Activated CD4-positive, alpha-beta T cell treated with anti-CD3 and anti-CD28 coated beads for 1 hour (primary cell): Measurements from ENCODE around the gene GLRX3.
"Not testable (repeated sequence)": the region's sequence is repeated elsewhere in the genome, so short reads cannot be mapped to it uniquely, and the experiment has no call there.

Experiments used
- DNase-seq: peaks from one replicate; pipeline ENCODE4 v3.0.0-alpha.2; 2020

The GLRX3 gene

DNA sequence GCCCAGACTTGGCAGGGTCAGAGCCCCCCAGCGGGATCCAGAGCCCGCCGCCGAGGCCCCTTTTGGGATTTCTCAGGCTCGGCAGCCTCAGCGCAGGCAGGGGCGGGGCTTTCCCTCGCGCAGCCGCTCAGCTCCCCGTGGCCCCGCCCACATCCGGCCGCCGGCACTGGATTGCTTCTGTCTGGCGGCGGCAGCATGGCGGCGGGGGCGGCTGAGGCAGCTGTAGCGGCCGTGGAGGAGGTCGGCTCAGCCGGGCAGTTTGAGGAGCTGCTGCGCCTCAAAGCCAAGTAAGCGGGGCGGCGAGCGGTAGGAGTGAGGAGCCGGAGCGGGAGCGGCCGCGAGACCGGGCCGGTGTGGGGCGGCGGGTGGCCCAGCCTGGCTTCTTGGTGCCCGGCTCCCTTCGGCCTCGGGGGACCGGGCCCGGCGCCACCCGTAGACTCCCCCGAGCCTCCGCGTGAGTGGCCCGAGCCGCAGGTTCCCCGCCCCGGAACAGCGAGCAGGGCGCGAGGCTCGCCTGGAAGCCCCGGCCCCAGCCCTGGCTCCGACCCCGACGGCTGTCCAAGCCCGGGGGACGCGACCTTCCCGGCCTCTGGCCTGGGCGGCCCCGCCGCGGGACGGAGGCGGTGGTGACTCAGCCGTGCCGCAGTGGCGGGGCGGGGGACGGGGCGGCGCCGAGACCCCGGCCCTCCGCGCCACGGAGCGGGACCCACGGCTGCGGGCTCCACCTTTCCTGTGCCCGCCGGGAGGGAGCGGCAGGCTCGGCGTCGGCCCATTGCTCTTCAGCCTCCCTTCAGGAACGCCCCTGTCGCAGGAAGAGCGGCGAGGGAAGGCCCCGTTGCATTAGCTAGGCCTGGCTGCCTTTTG is at the start of gene GLRX3:
TSS of gene GLRX3 (plus strand) at position 166 of the 864 bp plus-strand sequence. CDS start at position 196, 30 bp downstream.
- DNase-seq = peak; percentile 81

DNA sequence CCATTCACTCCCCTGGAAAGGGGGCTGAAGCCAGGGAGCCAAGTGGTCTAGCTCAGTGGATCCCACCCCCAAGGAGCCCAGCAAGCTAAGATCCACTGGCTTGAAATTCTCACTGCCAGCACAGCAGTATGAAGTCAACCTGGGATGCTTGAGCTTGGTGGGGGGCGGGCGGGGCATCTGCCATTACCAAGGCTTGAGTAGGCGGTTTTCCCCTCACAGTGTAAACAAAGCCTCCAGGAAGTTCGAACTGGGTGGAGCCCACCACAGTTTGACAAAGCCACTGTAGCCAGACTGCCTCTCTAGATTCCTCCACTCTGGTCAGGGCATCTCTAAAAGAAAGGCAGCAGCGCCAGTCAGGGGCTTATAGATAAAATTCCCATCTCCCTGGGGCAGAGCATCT is 45.6 kb upstream of the GLRX3 start:
- not testable (repeated sequence) for DNase-seq

DNA sequence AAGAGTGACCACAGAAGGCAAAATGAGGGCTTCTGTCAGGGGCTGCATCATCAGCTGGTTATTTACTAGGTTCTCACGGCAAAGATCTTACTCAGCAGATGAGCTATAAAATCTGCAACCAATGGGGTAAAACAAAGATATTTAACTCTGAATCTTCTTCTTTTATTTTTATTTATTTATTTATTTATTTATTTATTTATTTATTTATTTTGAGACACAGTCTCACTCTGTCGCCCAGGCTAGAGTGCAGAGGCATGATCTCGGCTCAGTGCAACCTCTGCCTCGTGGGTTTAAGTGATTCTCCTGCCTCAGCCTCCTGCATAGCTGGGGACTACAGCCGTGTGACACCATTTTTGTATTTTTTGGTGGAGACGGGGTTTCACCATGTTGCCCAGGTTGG is 36.8 kb upstream of the GLRX3 start:
- DNase-seq = no peak

DNA sequence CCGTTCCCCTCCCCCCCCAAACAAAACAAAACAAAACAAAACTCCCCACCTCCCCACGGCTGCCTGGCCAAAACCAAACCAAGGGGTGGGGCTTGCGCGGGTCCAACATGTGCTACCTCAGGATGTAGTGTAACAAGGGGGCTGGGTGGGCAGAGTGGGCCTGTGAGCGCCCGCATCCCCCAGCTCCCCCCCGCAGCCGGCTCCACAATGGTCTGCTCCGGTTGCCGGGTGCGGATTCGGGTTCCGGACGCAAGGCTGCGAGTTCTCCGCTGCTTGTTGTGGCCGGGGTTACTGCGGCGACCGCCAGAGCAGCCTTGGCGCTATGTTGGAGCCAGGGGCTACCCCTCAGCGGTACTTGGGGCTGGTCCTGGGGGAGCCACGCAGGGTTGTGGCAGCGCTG is 30.5 kb upstream of the GLRX3 start:
- no peak for DNase-seq

DNA sequence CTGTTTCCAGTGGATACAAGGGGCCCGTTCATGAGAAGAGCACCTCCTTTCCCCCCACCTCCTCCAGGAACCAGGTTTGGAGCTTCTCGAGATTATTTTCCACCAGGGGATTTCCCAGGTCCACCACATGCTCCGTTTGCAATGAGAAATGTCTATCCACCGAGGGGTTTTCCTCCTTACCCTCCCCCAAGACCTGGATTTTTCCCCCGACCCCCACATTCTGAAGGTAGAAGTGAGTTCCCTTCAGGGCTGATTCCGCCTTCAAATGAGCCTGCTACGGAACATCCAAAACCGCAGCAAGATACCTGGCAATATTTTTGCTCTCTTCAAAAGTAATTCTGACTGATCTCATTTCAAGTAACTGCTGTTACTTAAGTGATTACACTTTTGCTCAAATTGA is 28.0 kb upstream of the GLRX3 start:
- DNase-seq = not testable (repeated sequence)

DNA sequence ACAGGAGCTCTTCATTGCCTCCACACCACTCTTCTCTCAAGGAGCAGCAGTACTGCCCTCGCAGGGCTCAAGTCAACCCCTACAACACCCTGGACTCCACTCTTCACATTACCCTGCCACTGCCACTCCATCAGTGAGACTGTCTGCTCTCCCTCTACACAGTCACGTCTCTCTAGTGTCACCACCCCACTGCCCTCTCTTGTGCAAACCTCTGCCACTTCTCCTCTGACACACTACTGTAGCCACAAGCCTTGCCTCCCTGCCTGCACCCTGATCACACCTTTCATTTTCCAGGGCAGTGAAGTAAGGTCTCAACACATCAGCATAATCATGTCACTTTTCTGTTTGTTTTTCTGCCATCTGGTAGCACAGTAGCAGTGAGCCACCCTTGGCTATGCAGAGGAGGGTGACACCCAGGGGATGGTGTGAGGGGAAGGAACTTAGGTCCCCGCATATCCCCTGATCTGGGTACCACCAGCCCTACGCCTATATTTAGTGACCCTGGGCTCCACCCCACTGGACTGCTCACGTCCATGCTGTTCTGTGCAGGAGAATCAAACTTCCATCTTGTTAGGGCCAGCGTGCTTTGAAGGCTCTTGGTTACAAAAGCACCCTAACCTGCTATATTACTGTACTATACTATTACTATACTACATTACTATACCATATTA is 27.1 kb upstream of the GLRX3 start:
- no peak for DNase-seq

DNA sequence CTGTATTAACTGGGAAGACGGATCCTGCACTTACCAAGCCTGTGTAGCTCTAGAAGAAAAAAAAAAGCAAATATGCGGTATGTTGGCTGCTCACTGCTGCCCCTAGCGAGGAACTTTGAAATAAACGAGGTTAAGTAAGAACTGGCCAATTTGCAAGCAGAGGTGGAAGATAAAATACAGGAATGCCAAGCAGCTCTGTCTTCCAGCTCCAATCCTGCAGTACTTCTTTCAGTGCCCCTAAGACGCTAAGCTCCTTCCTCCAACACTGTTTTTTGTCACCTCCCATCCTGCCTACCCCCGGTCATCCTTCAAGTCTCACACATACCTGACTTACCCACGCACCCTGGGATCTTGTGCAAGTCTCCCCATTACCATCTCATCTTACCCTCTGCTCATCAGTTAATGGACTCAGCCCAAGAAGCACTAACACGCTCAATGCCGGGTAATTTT is 26.4 kb upstream of the GLRX3 start:
- peak; percentile 38 for DNase-seq

DNA sequence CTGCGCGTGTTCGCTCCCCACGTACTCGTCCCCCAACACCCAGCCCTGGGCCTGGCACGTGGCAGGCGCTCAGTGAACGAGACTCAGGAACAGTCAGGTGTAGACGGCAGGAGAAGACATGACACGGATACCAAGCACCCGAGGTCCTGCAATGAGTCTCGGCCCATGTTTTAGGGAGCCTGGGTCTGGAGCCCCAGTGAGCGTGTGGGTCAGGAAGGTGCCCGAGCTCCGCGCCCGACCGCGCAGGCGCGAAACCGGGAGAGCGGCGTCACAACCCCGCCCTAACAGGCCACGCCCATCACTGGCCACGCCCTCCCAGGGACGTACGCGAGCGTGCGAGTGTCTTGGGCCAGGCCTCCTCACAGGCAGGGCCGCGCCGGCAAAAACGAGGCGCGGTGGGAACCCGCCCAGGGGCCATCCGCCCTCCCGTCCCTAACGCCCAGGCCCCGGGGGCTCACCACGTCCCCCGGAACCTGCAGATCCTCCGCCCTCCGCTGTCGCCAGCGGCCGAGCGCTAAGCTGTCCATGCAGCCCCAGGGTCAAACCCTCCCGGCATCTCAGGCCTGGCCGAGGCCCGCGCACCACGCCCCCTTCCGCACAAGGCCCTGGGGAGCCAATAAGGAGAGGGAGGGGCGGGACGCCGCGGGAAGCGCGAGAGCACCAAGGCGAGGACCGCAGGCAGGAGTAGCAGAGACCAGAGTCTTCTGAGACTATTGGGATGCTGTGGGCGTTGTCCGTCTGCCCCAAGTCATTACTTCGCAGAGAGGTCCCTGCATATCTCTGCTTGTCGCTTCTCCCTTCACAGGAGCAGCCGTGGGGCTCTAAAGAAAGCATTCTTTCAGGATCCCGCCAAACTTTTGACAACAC is 25.7 kb upstream of the GLRX3 start, which contains the start of gene C10orf143:
TSS of gene C10orf143 (minus strand) at position 585 of the 867 bp plus-strand sequence. CDS start at position 527, 58 bp downstream.
- peak; percentile 98 for DNase-seq

DNA sequence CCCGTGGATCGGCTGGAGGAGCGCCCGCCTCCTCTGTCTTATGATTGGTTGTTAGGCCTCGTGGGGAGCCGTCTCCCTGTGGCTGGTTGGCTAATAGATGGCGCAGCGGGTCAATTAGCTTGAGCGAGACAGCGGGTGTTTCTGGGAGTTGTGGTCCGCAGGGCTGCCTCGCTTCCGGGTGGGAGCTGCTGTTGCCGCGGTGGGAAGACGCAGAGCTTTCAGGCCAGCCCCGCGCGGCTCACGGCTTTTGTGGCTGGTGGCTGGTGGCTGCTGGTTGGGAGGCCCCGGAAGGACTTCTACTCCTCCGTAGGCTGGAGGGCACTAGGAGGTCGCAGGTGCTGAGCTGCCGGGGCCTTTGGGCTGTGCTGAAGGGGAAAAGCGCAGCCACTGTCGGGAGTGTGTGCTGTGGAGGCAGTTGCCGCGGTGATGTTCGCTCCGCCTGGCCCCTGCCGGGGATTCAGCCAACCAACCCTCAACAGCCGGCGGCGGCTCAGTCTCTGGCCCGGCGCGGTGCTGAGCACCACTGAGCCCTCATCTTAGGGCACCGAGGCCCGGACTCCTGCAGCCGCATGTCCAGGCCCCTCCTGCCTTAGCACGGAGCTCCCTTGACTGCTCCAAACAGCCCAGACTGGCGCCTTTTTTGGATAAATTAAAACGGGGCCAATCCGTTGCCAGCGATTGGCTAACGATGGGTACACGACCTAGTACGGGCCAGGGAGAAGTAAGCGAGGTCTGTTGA is 24.9 kb upstream of the GLRX3 start:
- DNase-seq = peak; percentile 90

DNA sequence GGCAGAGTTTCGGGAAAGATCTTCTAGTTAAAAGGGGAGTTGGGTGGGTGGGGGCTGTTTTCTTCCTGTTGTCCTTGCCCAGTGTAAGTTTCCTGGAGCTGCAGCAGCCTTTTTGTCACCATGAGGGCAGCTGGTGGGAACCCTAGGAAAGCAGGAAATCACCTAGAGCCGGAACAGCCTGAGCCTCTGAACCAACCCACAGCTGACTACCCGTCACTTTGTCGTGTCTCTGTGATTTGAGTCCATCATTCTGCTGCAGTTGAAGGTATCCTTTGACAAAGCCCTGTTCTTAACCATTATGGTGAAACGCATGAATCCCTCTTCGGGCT is 24.4 kb upstream of the GLRX3 start:
- no peak for DNase-seq

DNA sequence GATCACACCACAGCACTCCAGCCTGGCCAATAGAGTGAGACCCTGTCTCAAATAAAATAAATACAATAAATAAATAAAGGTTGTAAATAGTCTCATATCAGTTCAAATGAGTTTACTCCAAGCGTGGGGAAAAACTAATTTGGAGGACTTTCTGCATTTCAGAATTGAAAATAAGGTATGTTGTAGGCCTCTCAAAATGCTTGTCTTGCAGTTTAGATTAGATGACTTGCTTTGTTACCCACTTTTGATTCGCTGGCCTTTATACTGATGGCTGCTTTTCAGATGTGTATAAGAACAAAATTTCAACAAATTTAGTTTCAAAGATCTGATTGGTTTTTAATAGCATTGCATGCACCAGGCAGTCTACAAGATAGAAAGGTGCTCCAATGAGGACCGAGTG is 23.4 kb upstream of the GLRX3 start:
- no peak for DNase-seq

DNA sequence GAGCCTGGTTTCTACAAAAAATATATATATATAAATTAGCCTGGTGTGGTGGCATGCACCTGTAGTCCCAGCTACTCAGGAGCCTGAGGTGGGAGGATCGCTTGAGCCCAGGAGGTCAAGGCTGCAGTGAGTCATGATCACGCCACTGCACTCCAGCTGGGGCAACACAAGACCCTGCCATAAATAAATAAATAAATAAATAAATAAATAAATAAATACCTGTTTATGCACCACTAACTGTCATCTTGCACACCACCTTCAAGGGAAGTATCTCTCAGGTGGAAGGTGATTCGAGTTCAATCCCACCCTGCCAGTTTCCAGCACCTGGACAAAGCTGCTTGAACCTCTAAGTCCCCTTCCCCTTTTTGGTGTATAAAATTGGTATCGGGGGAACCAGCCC is 19.2 kb upstream of the GLRX3 start:
- DNase-seq = not testable (repeated sequence)

DNA sequence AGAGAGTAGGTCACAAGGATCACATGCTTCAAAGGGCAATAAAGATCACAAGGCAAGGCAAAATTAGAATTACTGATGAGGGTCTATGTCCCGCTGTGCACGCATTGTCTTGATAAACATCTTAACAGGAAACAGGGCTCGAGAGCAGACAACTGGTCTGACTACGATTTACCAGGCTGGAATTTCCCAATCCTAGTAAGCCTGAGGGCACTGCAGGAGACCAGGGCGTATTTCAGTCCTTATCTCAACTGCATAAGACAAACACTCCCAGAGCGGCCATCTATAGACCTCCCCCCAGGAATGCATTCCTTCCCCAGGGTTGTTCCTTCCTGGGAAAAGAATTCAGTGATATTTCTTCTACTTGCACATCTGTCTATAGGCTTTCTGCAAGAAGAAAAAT is 18.7 kb upstream of the GLRX3 start:
- DNase-seq = not testable (repeated sequence)

DNA sequence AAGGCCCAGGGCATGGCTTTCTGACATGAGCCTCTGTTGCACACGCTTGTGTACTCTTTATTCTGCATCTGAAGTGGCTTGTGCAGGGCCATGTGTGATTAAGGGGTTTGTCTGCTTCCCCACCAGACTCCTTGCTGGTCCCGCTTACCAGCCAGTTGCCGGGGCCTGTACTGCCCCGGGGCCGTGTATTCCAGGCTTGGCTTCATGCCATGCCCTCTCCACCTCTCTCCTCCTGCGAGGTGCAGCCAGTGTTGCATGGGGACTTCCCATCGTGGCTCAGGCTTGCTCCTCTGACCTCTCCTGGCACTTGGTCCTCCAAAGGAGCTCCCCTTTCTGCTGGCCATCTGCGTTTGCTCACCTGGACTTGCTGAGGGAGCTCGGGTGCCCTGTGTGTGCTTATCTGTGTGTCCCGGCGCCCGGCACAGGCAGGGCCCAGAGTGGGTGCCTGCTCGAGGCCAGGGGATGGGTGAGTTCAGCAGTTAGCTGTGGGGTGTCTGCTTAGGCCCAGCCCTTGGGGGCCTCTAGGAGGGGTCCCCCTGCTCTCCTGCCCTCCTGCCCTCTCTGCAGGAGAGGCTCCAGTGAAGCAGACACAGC is 14.6 kb upstream of the GLRX3 start:
- no peak for DNase-seq

DNA sequence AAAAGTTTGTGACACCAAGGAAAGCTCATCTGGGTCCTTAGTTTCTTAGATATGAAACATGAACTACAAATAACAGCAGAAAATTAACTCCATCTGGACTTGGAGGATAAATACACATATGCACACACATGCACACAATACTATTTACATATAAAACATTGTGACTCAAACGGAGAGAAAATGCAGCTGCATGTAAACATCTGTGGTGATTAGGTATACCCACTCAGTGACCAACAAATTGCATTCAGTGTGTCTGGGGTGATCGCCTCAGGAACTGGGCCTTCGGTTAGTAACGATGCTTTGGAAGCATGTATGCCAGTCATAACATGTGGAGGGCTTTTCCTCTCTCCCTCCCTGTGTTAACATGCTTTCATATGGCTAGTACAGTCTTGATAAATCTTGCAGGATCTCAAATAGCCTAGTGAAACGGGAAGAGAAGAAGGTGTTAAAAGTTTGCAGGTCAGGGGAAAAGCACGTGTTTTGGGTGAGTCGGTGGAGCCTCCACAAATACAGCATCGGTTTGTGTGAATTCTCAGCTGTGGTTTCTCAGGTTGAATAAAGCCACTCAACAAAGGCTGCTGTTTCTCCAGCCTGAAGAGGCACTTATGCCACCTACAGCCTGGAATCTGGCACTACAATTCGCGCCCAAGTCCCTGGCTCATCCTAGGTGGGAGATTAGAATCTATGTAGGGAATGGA is 8.7 kb upstream of the GLRX3 start:
- DNase-seq = no peak

DNA sequence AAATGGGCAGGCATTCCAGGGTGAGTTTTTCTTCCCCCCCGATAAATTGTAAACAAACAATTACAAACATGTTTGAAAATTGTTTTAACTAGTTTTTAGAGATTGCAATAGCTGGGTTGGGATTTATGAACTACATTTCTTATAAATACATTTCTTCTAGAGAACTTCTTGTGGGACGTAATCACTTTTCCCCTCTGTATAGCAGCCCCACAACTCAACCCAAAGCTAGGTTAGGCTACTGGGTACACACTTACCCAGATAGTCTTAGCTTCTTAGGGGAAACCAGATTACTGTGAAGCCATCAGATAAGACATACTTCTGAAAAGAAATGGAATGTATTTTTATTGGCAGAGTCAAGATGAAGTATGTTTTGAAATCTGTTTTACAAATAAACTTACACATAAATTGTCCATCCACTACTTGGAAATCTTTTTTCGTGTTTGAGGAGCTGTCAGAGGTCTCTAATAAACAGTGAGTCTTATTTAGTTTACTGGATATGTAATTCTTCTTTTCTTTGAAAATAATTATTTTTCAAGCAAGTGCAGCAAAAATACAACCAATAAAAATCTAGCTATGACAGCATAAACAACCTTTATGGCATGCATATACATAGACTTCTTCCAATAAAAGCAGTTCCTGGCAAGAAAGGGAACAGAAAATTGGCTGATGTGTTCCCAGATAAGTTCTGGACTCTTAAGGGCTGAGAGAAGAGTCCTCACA is 8.0 kb upstream of the GLRX3 start:
- DNase-seq = no peak

DNA sequence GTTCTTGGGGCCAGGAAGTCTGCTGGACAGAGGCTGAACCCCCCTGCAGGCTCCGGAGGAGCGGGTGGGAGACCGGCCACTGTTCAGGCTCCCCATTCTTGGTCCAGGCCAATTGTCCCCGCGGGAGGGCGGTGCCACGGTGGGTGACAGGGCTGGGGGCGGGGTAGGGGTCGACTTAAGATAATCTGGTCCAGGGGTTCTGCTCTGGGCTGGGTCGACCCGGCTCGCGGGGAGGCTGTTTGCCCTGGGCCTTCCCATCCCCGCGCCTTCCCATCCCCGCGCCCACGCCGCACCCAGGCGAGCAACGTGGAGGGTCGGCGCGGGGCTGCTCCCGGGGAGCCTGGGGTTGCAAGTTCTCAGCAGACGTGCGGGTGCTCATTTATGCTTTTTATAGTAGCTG is 7.3 kb upstream of the GLRX3 start:
- no peak for DNase-seq

DNA sequence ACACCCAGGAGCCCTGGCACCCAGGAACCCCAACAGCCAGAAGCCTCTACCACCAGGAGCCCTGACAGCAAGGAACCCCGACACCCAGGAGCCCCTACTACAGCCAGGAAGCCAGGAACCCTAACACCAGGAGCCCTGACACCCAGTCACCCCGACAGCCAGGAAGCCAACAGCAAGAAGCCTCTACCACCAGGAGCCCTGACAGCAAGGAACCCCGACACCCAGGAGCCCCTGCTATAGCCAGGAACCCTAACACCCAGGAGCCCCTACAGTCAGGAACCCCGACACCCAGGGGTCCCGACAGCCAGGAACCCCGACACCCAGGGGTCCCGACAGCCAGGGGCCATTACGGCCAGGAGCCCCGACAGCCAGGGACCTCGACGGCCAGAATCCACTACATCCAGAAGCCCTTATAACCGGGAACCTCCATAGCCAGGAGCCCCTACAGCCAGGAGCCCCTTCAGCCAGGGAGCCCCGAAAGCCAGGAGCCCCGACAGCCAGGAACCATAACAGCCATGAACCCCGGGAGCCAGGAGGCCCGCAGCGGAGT is 440 bp upstream of the GLRX3 start:
- DNase-seq = no peak

DNA sequence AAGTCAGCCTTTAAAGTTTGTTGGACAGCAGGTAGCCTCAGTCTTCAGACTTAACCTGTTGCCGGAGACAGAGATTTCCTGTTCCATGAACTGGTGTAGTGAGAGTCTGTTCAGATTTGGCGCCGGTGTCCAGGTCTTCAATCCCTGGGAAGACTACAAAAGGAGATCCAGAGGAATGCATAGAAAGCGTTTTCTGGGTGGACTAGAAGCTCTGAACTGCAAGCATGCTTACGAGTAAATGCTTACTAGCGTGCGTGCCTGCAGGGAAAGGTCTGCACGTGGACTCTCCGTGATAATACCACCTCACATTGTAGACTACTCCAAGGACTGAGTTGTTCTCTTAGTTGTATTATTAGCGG is 878 bp downstream of the GLRX3 start:
- no peak for DNase-seq

DNA sequence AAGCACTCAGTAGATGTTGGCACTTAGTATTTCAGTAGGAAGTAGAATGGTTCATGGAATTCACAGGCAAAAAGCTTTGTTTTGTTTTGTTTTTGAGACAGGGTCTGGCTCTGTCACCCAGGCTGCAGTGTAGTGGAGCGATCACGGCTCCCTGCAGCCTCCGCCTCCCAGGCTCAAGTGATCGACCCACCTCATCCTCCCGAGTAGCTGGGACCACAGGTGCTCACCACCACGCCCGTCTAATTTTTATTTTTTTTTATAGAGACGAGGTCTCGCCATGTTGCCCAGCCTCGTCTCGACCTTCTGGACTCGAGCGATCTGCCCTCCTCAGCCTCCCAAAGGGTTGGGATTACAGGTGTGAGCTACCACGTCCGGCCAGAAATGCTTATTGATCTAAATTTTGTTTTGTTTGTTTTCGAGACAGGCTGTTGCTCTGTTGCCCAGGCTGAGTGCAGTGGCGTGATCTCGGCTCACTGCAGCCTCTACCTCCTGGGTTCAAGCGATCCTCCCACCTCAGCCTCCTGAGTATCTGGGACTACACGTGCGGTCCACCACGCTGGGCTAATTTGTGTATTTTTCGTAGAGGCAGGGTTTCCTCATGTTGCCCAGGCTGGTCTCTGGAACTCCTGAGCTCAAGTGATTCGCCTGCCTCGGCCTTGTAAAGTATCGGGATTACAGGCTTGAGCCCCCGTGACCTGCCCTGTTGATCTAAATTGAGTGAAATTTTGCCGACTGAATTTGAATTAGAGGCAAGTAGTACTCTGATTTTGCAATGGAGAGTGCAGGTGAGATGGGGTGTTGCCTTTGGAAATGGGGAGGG is 1.7 kb downstream of the GLRX3 start:
- DNase-seq = no peak
